Measurements from ENCODE around the gene CADM3.

The CADM3 gene

DNA sequence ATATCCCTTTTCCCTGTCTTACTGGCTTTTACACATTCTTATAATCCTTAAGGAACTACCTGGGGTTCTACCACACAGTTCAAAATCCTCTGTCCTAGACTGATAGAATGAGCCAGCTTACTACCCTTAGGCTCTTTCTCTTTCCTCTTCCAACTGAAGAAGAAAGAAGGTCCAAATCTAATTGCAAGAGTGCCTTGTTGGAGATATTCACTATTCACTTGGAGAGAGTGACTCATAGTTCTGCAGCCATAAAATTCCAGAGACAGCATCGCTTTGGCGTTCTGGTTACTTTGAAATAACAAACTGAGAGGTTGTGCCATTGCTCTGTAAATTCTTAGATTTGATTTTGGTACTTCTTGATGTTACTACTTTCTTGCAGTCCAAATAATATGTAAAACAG is 4.2 kb downstream of the CADM3 start:
- Histone ChIP-seq H3K4me1 (ENCODE audit: control insufficient read depth in 1 of 2, insufficient read depth in 2 of 2, low read length in 2 of 2) (peaks cover 0 to 21% of the 10 kb centered on the region in 2 donors), H3K4me3 (ENCODE audit: low read depth in 1 of 2, low read length in 2 of 2) (no peak overlapping the region), H3K9me3 (ENCODE audit: control insufficient read depth in 1 of 2, low read length in 2 of 2) (no peaks in the 10 kb centered on the region), H3K27ac (ENCODE audit: low read length) (no peak overlapping the region), H3K36me3 (ENCODE audit: control insufficient read depth in 1 of 2, insufficient read depth in 2 of 2, low read length in 2 of 2) (no peaks in the 10 kb centered on the region), H3K27me3 (ENCODE audit: low read depth, low read length) (peaks cover 9% of the 10 kb centered on the region)

DNA sequence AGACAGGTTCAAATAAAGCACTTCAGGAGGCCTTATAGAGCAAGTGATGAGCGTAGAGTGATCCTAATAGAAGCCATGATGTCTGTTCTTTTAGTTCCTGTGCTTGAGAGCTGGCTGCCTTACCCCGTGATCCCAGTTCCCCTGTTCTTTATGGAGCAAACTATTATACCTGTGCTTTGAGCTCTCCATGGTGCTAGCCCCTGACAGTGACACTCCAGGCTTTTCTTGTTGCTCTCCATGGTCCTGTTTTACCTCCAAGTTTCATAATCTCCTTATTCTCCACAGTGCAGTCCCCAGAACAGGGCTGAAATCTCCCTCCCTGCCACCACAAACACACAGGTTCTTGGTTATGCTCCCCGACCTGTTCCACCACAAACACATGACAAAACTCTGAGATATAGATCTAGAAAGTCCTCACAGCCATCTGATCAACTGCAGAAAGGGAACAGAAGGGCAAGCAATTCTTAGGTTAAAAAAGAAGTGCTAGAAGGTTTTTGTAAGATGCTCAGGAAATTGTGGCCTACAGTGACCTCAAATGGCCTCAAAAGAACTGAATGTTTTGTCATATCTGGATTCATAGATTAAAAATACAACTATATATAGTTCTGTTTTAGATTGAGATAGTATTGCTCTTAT is 6.0 kb downstream of the CADM3 start:
- Histone ChIP-seq H3K27me3 (ENCODE audit: low read depth, low read length) (peaks cover 4% of the 10 kb centered on the region), H3K27ac (ENCODE audit: low read length) (no peak overlapping the region), H3K9me3 (ENCODE audit: control insufficient read depth in 1 of 2, low read length in 2 of 2) (no peaks in the 10 kb centered on the region), H3K4me1 (ENCODE audit: control insufficient read depth in 1 of 2, insufficient read depth in 2 of 2, low read length in 2 of 2) (peaks cover 0 to 5% of the 10 kb centered on the region in 2 donors), H3K4me3 (ENCODE audit: low read depth in 1 of 2, low read length in 2 of 2) (no peak overlapping the region), H3K36me3 (ENCODE audit: control insufficient read depth in 1 of 2, insufficient read depth in 2 of 2, low read length in 2 of 2) (no peaks in the 10 kb centered on the region)

DNA sequence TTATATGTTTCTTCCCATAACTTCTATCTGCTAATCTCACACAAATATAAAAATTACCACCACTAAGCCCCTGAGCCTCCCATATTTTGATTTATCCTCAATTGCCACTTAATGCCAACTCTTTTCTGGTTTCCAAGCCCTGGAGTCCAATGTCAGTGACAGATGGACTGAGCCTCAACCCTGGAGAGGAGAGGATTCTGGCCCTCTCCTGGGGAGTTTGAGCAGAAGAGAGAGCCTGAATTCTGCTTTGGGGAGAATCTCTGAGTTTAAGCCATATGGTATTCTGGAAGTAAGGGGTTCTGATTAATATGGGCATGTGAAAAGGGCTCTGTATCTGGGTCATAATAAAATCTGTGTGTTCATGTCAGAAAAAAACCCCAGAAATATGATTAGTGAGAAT is 8.5 kb downstream of the CADM3 start:
- no peak overlapping the region for H3K27ac ChIP-seq (ENCODE audit: low read length)
- H3K4me1 ChIP-seq (ENCODE audit: control insufficient read depth in 1 of 2, insufficient read depth in 2 of 2, low read length in 2 of 2), result no peaks in the 10 kb centered on the region
- no peaks in the 10 kb centered on the region for H3K36me3 ChIP-seq (ENCODE audit: control insufficient read depth in 1 of 2, insufficient read depth in 2 of 2, low read length in 2 of 2)
- H3K27me3 ChIP-seq (ENCODE audit: low read depth, low read length), result no peaks in the 10 kb centered on the region
- H3K4me3 ChIP-seq (ENCODE audit: low read depth in 1 of 2, low read length in 2 of 2), result no peak overlapping the region
- no peaks in the 10 kb centered on the region for H3K9me3 ChIP-seq (ENCODE audit: control insufficient read depth in 1 of 2, low read length in 2 of 2)

DNA sequence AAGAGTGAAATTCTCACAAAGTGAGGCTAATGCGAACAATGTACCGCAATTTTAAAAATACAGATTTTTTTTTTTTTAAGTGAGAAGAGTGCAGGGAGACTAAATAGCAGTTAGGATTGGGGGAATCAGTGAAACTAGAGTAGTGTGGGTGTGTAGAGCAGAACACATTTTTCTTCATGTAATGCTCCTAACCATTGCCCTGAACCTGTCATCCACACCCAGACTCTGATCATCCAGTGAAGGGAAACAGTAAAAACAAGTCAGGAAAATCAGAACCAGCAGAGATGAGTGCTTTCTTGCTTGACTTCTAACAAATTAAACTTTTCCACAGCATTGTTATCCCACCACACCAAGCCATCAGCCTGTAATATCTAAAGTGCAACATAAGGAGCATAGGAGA is 9.1 kb downstream of the CADM3 start:
- no peak overlapping the region for H3K4me3 ChIP-seq (ENCODE audit: low read depth in 1 of 2, low read length in 2 of 2)
- no peaks in the 10 kb centered on the region for H3K4me1 ChIP-seq (ENCODE audit: control insufficient read depth in 1 of 2, insufficient read depth in 2 of 2, low read length in 2 of 2)
- no peaks in the 10 kb centered on the region for H3K36me3 ChIP-seq (ENCODE audit: control insufficient read depth in 1 of 2, insufficient read depth in 2 of 2, low read length in 2 of 2)
- no peaks in the 10 kb centered on the region for H3K9me3 ChIP-seq (ENCODE audit: control insufficient read depth in 1 of 2, low read length in 2 of 2)
- no peaks in the 10 kb centered on the region for H3K27me3 ChIP-seq (ENCODE audit: low read depth, low read length)
- no peak overlapping the region for H3K27ac ChIP-seq (ENCODE audit: low read length)

DNA sequence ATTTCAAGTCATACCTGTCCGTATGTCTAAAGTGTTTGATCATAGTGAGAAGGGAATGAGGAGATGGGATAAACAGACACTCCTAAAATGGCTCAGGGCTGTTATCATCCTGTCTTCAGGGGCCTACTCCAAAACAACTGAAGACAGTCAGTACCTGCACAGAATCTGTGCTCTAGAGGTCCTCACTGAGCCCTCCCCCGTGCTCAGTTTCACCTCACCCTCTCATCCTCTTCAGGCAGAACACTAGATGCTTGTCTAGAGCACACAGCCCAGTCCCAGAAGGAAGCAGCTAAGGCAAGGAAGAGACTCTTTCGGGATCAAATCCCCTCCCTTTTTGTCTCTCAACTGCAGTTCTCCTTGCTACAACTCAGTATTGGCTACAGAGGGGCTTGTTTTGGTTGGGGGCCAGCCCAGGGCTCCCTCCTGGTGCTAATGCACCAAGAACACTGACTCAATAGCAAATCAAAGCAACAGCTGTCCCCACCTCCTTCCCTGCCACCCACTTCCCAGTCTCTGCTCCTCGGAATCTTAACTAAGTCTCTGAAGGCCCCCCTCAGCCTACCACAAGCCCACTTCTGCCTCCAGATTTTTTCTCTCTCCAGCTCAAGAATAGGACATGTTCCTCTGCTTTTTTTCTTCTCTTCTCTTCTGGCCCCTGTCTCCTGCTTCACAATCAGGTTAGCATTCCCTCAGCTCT is 10.1 kb downstream of the CADM3 start:
- H3K9me3 ChIP-seq (ENCODE audit: control insufficient read depth in 1 of 2, low read length in 2 of 2), result no peaks in the 10 kb centered on the region
- no peaks in the 10 kb centered on the region for H3K36me3 ChIP-seq (ENCODE audit: control insufficient read depth in 1 of 2, insufficient read depth in 2 of 2, low read length in 2 of 2)
- no peak overlapping the region for H3K4me3 ChIP-seq (ENCODE audit: low read depth in 1 of 2, low read length in 2 of 2)
- H3K27ac ChIP-seq (ENCODE audit: low read length), result no peak overlapping the region
- no peaks in the 10 kb centered on the region for H3K4me1 ChIP-seq (ENCODE audit: control insufficient read depth in 1 of 2, insufficient read depth in 2 of 2, low read length in 2 of 2)
- no peaks in the 10 kb centered on the region for H3K27me3 ChIP-seq (ENCODE audit: low read depth, low read length)

DNA sequence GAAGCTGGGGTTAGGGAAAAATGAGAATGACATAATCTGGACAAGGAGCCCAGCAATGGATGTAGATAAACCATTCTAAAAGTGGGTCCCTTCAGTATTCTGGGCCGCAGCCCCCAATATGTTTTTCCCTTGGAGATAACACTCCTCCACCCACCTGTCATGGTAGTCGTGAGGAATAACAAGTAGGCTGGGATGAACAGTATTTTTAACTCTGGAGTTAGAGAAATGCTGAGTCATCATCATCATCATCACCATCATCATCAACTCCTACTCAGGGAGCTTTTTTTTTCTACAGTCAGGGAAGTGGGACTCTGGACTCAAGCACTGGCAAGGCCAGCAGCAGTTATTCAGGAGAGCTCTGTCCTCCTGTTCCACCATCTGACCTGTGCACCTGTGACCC is 12.8 kb downstream of the CADM3 start:
- no peak overlapping the region for H3K4me3 ChIP-seq (ENCODE audit: low read depth in 1 of 2, low read length in 2 of 2)
- no peaks in the 10 kb centered on the region for H3K36me3 ChIP-seq (ENCODE audit: control insufficient read depth in 1 of 2, insufficient read depth in 2 of 2, low read length in 2 of 2)
- no peaks in the 10 kb centered on the region for H3K9me3 ChIP-seq (ENCODE audit: control insufficient read depth in 1 of 2, low read length in 2 of 2)
- no peaks in the 10 kb centered on the region for H3K4me1 ChIP-seq (ENCODE audit: control insufficient read depth in 1 of 2, insufficient read depth in 2 of 2, low read length in 2 of 2)
- H3K27me3 ChIP-seq (ENCODE audit: low read depth, low read length), result peaks cover 4% of the 10 kb centered on the region
- H3K27ac ChIP-seq (ENCODE audit: low read length), result no peak overlapping the region

DNA sequence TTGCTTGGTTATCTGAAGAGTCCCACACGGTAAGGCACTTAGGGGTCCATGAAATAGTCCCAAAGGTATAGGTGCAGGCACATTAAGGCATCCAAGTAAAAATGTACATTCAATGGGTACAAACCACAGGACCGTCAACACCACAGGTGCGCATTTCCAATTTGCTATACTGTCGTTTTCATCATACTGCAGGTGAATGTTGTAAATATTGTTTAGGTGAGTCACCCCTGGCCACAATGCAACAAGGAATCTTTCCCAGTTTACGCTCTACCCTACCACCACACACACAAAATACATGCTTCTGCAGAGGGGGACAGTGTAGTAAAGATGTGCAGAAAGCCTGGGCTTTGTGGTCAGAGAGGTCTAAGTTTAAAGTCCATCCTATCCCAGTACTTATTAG is 13.7 kb downstream of the CADM3 start:
- Histone ChIP-seq H3K27ac (ENCODE audit: low read length) (no peak overlapping the region), H3K4me1 (ENCODE audit: control insufficient read depth in 1 of 2, insufficient read depth in 2 of 2, low read length in 2 of 2) (no peaks in the 10 kb centered on the region), H3K9me3 (ENCODE audit: control insufficient read depth in 1 of 2, low read length in 2 of 2) (no peaks in the 10 kb centered on the region), H3K27me3 (ENCODE audit: low read depth, low read length) (peaks cover 4% of the 10 kb centered on the region), H3K4me3 (ENCODE audit: low read depth in 1 of 2, low read length in 2 of 2) (no peak overlapping the region), H3K36me3 (ENCODE audit: control insufficient read depth in 1 of 2, insufficient read depth in 2 of 2, low read length in 2 of 2) (no peaks in the 10 kb centered on the region)

DNA sequence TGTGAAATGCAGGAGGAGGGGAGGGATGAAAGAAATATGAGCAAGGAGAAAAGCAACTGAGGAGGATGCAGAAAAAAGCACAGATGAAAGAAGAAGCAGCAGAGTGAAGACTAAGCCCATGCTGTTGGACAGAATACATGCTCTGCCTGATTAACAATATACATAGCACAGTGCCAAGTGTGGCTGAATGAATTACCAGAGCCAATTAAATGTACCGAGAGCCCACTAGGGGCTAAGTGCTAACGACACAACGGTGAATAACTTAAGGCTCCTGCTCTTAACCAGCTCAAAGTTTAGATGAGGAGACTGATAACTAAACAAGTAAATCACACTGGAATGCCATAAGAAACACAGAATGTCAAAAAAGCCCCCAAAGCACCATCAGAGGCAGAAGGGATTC is 15.6 kb downstream of the CADM3 start:
- Histone ChIP-seq H3K4me1 (ENCODE audit: control insufficient read depth in 1 of 2, insufficient read depth in 2 of 2, low read length in 2 of 2) (no peaks in the 10 kb centered on the region), H3K36me3 (ENCODE audit: control insufficient read depth in 1 of 2, insufficient read depth in 2 of 2, low read length in 2 of 2) (no peaks in the 10 kb centered on the region), H3K27ac (ENCODE audit: low read length) (no peak overlapping the region), H3K9me3 (ENCODE audit: control insufficient read depth in 1 of 2, low read length in 2 of 2) (no peaks in the 10 kb centered on the region), H3K27me3 (ENCODE audit: low read depth, low read length) (peaks cover 9% of the 10 kb centered on the region), H3K4me3 (ENCODE audit: low read depth in 1 of 2, low read length in 2 of 2) (no peak overlapping the region)

GRCh38 chr1:159187647-159188374 is 16.4 kb downstream of the CADM3 start:
- H3K4me3 ChIP-seq (ENCODE audit: low read depth in 1 of 2, low read length in 2 of 2), result peak overlapping the region; percentile 9 to 45
- H3K27me3 ChIP-seq (ENCODE audit: low read depth, low read length), result peaks cover 9% of the 10 kb centered on the region
- H3K9me3 ChIP-seq (ENCODE audit: control insufficient read depth in 1 of 2, low read length in 2 of 2), result no peaks in the 10 kb centered on the region
- H3K4me1 ChIP-seq (ENCODE audit: control insufficient read depth in 1 of 2, insufficient read depth in 2 of 2, low read length in 2 of 2), result no peaks in the 10 kb centered on the region
- no peaks in the 10 kb centered on the region for H3K36me3 ChIP-seq (ENCODE audit: control insufficient read depth in 1 of 2, insufficient read depth in 2 of 2, low read length in 2 of 2)
- no peak overlapping the region for H3K27ac ChIP-seq (ENCODE audit: low read length)

- peaks cover 9% of the 10 kb centered on the region for H3K27me3 ChIP-seq (ENCODE audit: low read depth, low read length)
- H3K4me3 ChIP-seq (ENCODE audit: low read depth in 1 of 2, low read length in 2 of 2), result peak overlapping the region; percentile 9 to 45
- no peaks in the 10 kb centered on the region for H3K36me3 ChIP-seq (ENCODE audit: control insufficient read depth in 1 of 2, insufficient read depth in 2 of 2, low read length in 2 of 2)
- H3K4me1 ChIP-seq (ENCODE audit: control insufficient read depth in 1 of 2, insufficient read depth in 2 of 2, low read length in 2 of 2), result no peaks in the 10 kb centered on the region
- H3K27ac ChIP-seq (ENCODE audit: low read length), result no peak overlapping the region
- no peaks in the 10 kb centered on the region for H3K9me3 ChIP-seq (ENCODE audit: control insufficient read depth in 1 of 2, low read length in 2 of 2)
Measured at GRCh38 chr1:159188375-159188788, 17.0 kb downstream of the CADM3 start.

- no peaks in the 10 kb centered on the region for H3K9me3 ChIP-seq (ENCODE audit: control insufficient read depth in 1 of 2, low read length in 2 of 2)
- no peak overlapping the region for H3K4me3 ChIP-seq (ENCODE audit: low read depth in 1 of 2, low read length in 2 of 2)
- H3K36me3 ChIP-seq (ENCODE audit: control insufficient read depth in 1 of 2, insufficient read depth in 2 of 2, low read length in 2 of 2), result no peaks in the 10 kb centered on the region
- no peaks in the 10 kb centered on the region for H3K4me1 ChIP-seq (ENCODE audit: control insufficient read depth in 1 of 2, insufficient read depth in 2 of 2, low read length in 2 of 2)
- H3K27ac ChIP-seq (ENCODE audit: low read length), result no peak overlapping the region
- H3K27me3 ChIP-seq (ENCODE audit: low read depth, low read length), result peaks cover 9% of the 10 kb centered on the region
Measured at GRCh38 chr1:159190441-159190840, 19.0 kb downstream of the CADM3 start.
